ENCODE measurements around the gene CNTNAP2. TPM values are rescaled to one million over a fixed set of nuclear protein-coding genes. Genes with fewer than 3 reads are reported as not detected.

The CNTNAP2 gene
- total RNA-seq, 1 experiment from 2014 or later = 64.5 TPM

- Histone ChIP-seq H2BK12ac (ENCODE audit: insufficient read length, low read depth, low read length) (no peak overlapping the region), H3K56ac (ENCODE audit: insufficient read length, low read depth, low read length) (no peak overlapping the region), H3K27ac (ENCODE audit: insufficient read length, low read depth, low read length) (no peak overlapping the region), H4K91ac (ENCODE audit: insufficient read length, low read depth, low read length) (no peak overlapping the region), H3T11ph (ENCODE audit: low read length) (no peak overlapping the region), H3K23ac (ENCODE audit: insufficient read length, low read depth, low read length) (no peak overlapping the region), H4K20me1 (ENCODE audit: control insufficient read depth, insufficient read depth, insufficient read length) (no peaks in the 10 kb centered on the region), H3K79me2 (ENCODE audit: insufficient read depth, low read length) (no peaks in the 10 kb centered on the region), H2BK5ac (ENCODE audit: insufficient read length, low read length) (no peak overlapping the region), H3K4me1 (ENCODE audit: insufficient read depth, low read length) (peaks cover 2% of the 10 kb centered on the region; the same call in 1 of the 2 replicates), H3K4ac (ENCODE audit: low read depth, low read length) (no peak overlapping the region), H3K4me2 (ENCODE audit: insufficient read depth, insufficient read length, low read length) (no peak overlapping the region), H3K23me2 (ENCODE audit: insufficient read length, low read depth, low read length, poor library complexity, severe bottlenecking) (no peaks in the 10 kb centered on the region), H3K79me1 (ENCODE audit: insufficient read depth, low read depth, low read length, poor library complexity, severe bottlenecking) (no peaks in the 10 kb centered on the region), H3K18ac (ENCODE audit: insufficient read length, low read depth, low read length) (no peak overlapping the region), H2AK5ac (ENCODE audit: insufficient read length, low read length) (no peak overlapping the region), H4K8ac (replicated peaks; ENCODE audit: insufficient read length, low read depth, low read length) (no peak overlapping the region), H4K5ac (ENCODE audit: insufficient read length, low read depth, low read length) (no peak overlapping the region), H2BK120ac (ENCODE audit: low read depth, low read length, poor library complexity, severe bottlenecking) (no peak overlapping the region), H3K27me3 (ENCODE audit: insufficient read depth, low read length) (no peaks in the 10 kb centered on the region), H2BK15ac (ENCODE audit: low read depth, low read length) (no peak overlapping the region), H3K14ac (ENCODE audit: insufficient read depth, low read length) (no peak overlapping the region), H2AFZ (ENCODE audit: low read length) (no peak overlapping the region), H3K9ac (ENCODE audit: extremely low read depth, insufficient read length, low read length) (no peak overlapping the region), H3K9me3 (ENCODE audit: control insufficient read depth, low read depth, low read length) (no peaks in the 10 kb centered on the region), H2BK20ac (ENCODE audit: low read depth, low read length, poor library complexity, severe bottlenecking) (no peak overlapping the region)
- no peaks in the 10 kb centered on the region; the same call in none of the 2 replicates for H3K27me3 Mint-ChIP-seq (ENCODE audit: low read depth)
- no CpG with 5 or more reads among the region's 3 CpGs for WGBS (ENCODE audit: extremely low coverage, insufficient read length, low lambda C conversion rate)
- peaks cover 17 to 18% of the 10 kb centered on the region in 2 experiments for H3K4me1 Mint-ChIP-seq
- H3K27ac Mint-ChIP-seq = 0 out of 7 replicates have a peak overlapping the region, but pooled peaks of 1 of the 3 experiments have one; percentile 1
- peaks cover 0 to under 1% of the 10 kb centered on the region in 2 experiments; a peak in 1 of 5 replicates for H3K9me3 Mint-ChIP-seq
- H3K36me3 Mint-ChIP-seq (ENCODE audit: insufficient read depth in 1 of 3, low read depth in 3 of 3) = peaks cover 0 to 4% (median 0%) of the 10 kb centered on the region in 3 experiments; a peak in 2 of 7 replicates
- TF ChIP-seq CTCF (conservative IDR thresholded peaks at IDR 0.05) = no peak
- H3K4me3 Mint-ChIP-seq = no peak overlapping the region
- no peak for DNase-seq
These were observed 1523.2 kb downstream of the CNTNAP2 start for GRCh38 chr7:147639751-147640150.
